Neural cell (in vitro differentiated cells): Measurements from ENCODE around the gene PLCB1. TPM values are rescaled to one million over a fixed set of nuclear protein-coding genes. Genes with fewer than 3 reads are reported as not detected.

Experiments used
- H2AFZ ChIP-seq: fragments of 200-600, 300-800 bp; sonication (generic), shearing (Covaris generic); 2 replicates; pipeline ENCODE4 v1.6.0; 2014; ENCODE audit warnings: low read depth, mild to moderate bottlenecking, antibody characterized with exemption, low read length, moderate library complexity
- H3F3A ChIP-seq: fragments of 200-600 bp; shearing (Covaris generic); 2 replicates; pipeline ENCODE4 v1.6.1; 2016; ENCODE audit warnings: mild to moderate bottlenecking, moderate library complexity, mixed read lengths, antibody characterized with exemption, low read length; ENCODE audit not compliant: insufficient read depth, poor library complexity, severe bottlenecking
- H3K27ac ChIP-seq: fragments of 200-600, 300-800 bp; sonication (generic), shearing (Covaris generic); 2 replicates; pipeline ENCODE4 v1.5.1; 2014; ENCODE audit warnings: mild to moderate bottlenecking, low read length, moderate library complexity
- H3K27me3 ChIP-seq: fragments of 300-800, 200-600 bp; sonication (generic), shearing (Covaris generic); 2 replicates; pipeline ENCODE4 v1.6.0; 2014; ENCODE audit warnings: mild to moderate bottlenecking, low read depth, low read length, moderate library complexity; ENCODE audit not compliant: insufficient read depth
- H3K36me3 ChIP-seq: fragments of 300-800, 200-600 bp; sonication (generic), shearing (Covaris generic); 2 replicates; pipeline ENCODE4 v1.5.1; 2014; ENCODE audit warnings: mild to moderate bottlenecking, antibody characterized with exemption, low read length, moderate library complexity; ENCODE audit not compliant: insufficient read depth
- H3K4me2 ChIP-seq: fragments of 300-800, 200-600 bp; sonication (generic), shearing (Covaris generic); 2 replicates; pipeline ENCODE4 v1.6.0; 2014; ENCODE audit warnings: mild to moderate bottlenecking, low read length
- H3K4me3 ChIP-seq: fragments of 300-800, 200-600 bp; sonication (generic), shearing (Covaris generic); 2 replicates; pipeline ENCODE4 v1.5.1; 2014; ENCODE audit warnings: mild to moderate bottlenecking, low read length, moderate library complexity
- H3K79me2 ChIP-seq: fragments of 200-600 bp; shearing (Covaris generic); replicated peaks from 2 replicates; pipeline ENCODE4 v1.6.0; 2014; ENCODE audit warnings: mild to moderate bottlenecking, low read length, moderate library complexity; ENCODE audit not compliant: insufficient read depth
- H3K9ac ChIP-seq: fragments of 300-800, 200-600 bp; sonication (generic), shearing (Covaris generic); 2 replicates; pipeline ENCODE4 v1.6.1; 2016; ENCODE audit warnings: mild to moderate bottlenecking, low read length, mixed read lengths
- H3K9me2 ChIP-seq: fragments of 200-600 bp; shearing (Covaris generic); 2 replicates; pipeline ENCODE4 v1.6.1; 2016; ENCODE audit warnings: mild to moderate bottlenecking, low read length, mixed read lengths; ENCODE audit not compliant: insufficient read depth
- H3K9me3 ChIP-seq: fragments of 200-600, 300-800 bp; sonication (generic), shearing (Covaris generic); 2 replicates; pipeline ENCODE4 v1.6.1; 2016; ENCODE audit warnings: mild to moderate bottlenecking, mixed run types, low read length, moderate library complexity, mixed read lengths
- H4K20me1 ChIP-seq: fragments of 200-600 bp; shearing (Covaris generic); 2 replicates; pipeline ENCODE4 v1.6.1; 2016; ENCODE audit warnings: mild to moderate bottlenecking, mixed run types; ENCODE audit not compliant: insufficient read depth
- CTCF ChIP-seq: fragments of 450-650 bp; IDR thresholded peaks from 2 replicates; pipeline ENCODE4 v1.5.1; 2014; ENCODE audit warnings: antibody characterized with exemption, mild to moderate bottlenecking, moderate library complexity; ENCODE audit not compliant: poor library complexity, severe bottlenecking
- EP300 ChIP-seq: fragments of 450-650 bp; conservative IDR thresholded peaks from 2 replicates; pipeline ENCODE4 v1.6.1; 2014; ENCODE audit warnings: antibody characterized with exemption, mild to moderate bottlenecking, moderate library complexity; ENCODE audit not compliant: poor library complexity, severe bottlenecking
- EZH2 ChIP-seq: fragments of 200-600, 300-800 bp; shearing (Covaris generic), sonication (generic); IDR thresholded peaks from 2 replicates; pipeline ENCODE4 v1.6.1; 2014; ENCODE audit warnings: antibody characterized with exemption, low read length, borderline replicate concordance, mild to moderate bottlenecking; ENCODE audit not compliant: insufficient read depth, poor library complexity, severe bottlenecking
- MXI1 ChIP-seq: fragments of 450-650 bp; conservative IDR thresholded peaks from 2 replicates; pipeline ENCODE4 v1.6.1; 2014; ENCODE audit warnings: antibody characterized with exemption, mild to moderate bottlenecking; ENCODE audit not compliant: poor library complexity, severe bottlenecking
- POLR2AphosphoS5 ChIP-seq: IDR thresholded peaks from 2 replicates; pipeline ENCODE4 v1.6.1; 2012
- RAD21 ChIP-seq: fragments of 450-650 bp; conservative IDR thresholded peaks from 2 replicates; pipeline ENCODE4 v1.6.1; 2014; ENCODE audit warnings: antibody characterized with exemption, mild to moderate bottlenecking, moderate library complexity
- REST ChIP-seq: IDR thresholded peaks from 2 replicates; pipeline ENCODE4 v1.6.1; 2012; ENCODE audit warnings: borderline replicate concordance
- SMC3 ChIP-seq: fragments of 450-650 bp; conservative IDR thresholded peaks from 2 replicates; pipeline ENCODE4 v1.6.1; 2014; ENCODE audit warnings: antibody characterized with exemption, mild to moderate bottlenecking, moderate library complexity; ENCODE audit not compliant: poor library complexity
- TAF1 ChIP-seq: IDR thresholded peaks from 2 replicates; pipeline ENCODE4 v1.6.1; 2012; ENCODE audit warnings: low read depth
- polyA plus RNA-seq: library from polyadenylated mRNA; depleted of rRNA; stranded (reverse); fragments of >200 nt; gene quantifications from 2 replicates; pipeline ENCODE4 v1.2.3, GENCODE V29; 2014

PLCB1 gene
- polyA plus RNA-seq, 1 donor from 2014 or later, result 11.4 TPM

- H3K9me2 ChIP-seq, result no peaks in the 10 kb centered on the region
- no peak overlapping the region for H3K4me2 ChIP-seq
- H3K27me3 ChIP-seq, result no peaks in the 10 kb centered on the region
- H3K27ac ChIP-seq, result no peak overlapping the region
- no peaks in the 10 kb centered on the region for H3F3A ChIP-seq
- H3K79me2 ChIP-seq, result no peaks in the 10 kb centered on the region
- H2AFZ ChIP-seq, result no peak overlapping the region
- H4K20me1 ChIP-seq, result no peaks in the 10 kb centered on the region
- H3K9me3 ChIP-seq, result no peaks in the 10 kb centered on the region
- no peak overlapping the region for H3K4me3 ChIP-seq
- TF ChIP-seq EZH2 (no peak), EP300 (no peak), POLR2AphosphoS5 (no peak), MXI1 (no peak), REST (no peak), SMC3 (no peak), RAD21 (no peak), CTCF (no peak), TAF1 (no peak)
- H3K9ac ChIP-seq, result no peak overlapping the region
- no peaks in the 10 kb centered on the region for H3K36me3 ChIP-seq
These were observed 229.1 kb downstream of the PLCB1 start for GRCh38 chr20:8361006-8361652.

DNA sequence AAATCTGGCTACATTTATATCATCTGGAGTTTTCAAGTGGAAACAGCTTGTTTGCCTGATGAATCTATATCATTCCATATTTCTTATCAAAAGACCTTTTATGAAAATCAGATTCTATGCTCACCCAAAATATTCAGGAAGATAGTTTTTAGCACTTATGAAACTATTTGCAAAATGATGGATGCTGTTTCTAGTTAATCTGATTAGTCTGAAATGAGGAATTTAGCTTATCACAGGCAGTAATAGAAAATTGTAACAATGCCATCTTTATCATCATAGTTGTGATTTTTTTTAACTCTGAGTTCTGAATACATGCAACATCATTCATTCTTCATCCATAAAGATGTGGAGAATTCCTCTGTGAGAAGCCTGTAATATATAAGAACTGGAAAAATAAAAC lies 229.7 kb downstream of the PLCB1 start:
- Histone ChIP-seq H3K9me3 (no peaks in the 10 kb centered on the region), H2AFZ (no peak overlapping the region), H3K9me2 (no peaks in the 10 kb centered on the region), H4K20me1 (no peaks in the 10 kb centered on the region), H3K27ac (no peak overlapping the region), H3K36me3 (no peaks in the 10 kb centered on the region), H3K27me3 (no peaks in the 10 kb centered on the region), H3K79me2 (no peaks in the 10 kb centered on the region), H3K4me3 (no peak overlapping the region), H3F3A (no peaks in the 10 kb centered on the region), H3K9ac (no peak overlapping the region), H3K4me2 (no peak overlapping the region)
- TF ChIP-seq EZH2 (no peak), POLR2AphosphoS5 (no peak), RAD21 (no peak), REST (no peak), MXI1 (no peak), SMC3 (no peak), TAF1 (no peak), EP300 (no peak)
